NCI-H2029 (cell line): ENCODE data around the gene PDCD10.

Experiments used
- DNase-seq: peaks from one replicate; lab custom pipeline; 2025; lab: John Stamatoyannopoulos, UW

The PDCD10 gene

DNA sequence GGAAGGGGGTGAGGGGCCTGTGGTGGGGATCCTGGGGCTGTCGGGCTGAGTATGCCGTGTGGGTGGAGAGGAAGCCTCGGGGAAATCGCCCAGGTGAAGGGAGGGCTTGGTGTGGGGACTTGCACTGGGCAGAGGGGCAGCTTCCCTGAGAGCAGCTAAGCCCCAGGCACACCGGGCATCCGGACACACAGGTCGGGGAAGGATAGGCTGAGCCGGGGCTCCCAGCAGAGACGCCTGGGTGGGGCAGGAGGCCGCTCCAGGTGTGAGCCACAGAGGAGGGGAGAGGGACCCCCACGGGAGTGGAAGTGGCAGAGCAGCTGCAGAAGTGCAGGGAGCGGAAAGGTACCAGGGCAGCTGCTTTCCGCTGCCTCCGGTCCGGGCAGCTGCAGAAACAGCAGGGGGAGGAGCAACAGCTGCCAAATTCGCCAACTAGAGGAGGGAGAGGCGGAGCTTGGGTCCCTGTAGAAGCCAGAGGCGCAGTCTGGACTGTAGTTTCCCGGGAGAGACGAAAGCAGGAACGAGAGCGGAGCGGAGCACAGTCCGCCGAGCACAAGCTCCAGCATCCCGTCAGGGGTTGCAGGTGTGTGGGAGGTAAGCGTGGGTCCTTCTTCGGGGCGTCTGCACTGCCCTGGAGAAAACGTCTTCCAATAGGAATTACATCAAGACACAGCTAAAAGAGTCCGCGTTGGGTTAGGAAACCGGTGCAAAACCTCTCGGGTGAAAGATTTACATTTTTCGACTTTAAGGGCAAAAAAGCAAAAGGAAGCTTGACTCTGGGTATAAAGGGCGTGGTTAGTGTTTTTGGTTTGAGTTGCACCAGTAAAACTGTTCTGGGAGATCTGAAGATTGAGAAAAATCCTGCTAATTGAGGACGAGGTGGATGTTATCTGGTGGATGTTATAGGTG, 794 bp upstream of the PDCD10 start, which contains the start of gene SERPINI1:
SERPINI1 (plus strand) TSS at position 489 of the 906 bp plus-strand sequence. CDS start 53,408 bp downstream, outside the sequence.
- peak; percentile 93 for DNase-seq

DNA sequence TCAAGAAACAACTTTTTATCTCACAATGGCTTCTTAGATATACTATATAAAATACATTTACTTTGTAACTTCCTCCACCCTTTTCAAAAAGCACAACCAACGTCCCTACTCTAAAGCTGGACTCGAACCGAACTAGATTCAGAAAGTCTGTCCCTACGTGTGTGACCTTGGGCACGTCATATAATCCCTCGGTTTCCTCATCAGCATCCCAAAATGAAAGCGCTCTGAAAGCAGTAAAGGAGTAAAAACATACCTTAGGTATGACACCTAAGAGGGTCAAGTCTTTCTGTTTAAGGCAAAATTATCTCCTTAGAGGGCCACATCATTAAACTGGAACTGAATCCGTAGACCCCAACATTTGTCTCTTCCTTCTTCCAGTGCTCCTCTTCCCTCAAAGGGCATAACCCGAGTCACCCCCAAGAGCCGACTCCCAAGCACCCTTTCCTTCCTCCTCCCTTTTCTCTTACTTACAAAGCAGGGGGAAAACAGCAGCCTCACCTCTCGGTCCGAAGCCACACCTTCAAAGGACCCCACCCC, 663 bp downstream of the PDCD10 start:
- no peak for DNase-seq

DNA sequence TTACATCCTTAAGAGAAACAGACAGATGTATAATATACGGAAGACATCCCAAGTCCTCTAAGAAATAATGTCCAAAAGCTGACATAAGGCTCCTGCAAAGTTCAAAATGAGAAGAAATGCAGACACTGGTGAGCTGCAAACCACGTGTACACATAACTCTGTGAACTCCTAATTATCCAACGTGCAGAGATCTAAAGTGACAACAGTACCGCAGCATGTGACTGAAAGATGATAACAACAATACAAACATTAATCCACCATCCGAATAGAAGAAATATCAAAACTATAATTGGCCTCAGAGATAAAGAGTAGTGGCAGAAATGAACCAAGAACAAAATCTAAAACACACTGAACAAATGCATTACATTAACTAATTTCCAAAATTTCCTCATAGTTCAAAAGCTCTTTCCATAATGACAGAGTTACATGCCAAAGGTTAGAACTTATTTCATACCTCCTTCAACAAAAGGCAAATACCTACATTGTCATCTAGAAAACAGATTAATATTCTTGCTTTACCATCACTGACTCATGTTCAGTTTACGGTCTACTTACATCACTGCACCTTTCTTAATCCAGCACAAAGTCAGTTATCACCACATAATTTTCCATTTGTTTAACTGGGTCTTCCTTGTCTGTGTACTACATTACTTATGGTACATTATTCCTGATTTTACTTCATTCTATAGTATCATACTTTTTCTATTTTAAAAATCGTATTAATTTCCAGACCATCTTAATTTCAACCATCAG, 2.2 kb downstream of the PDCD10 start:
- DNase-seq = no peak

- DNase-seq = no peak
Measured at GRCh38 chr3:167731393-167731792, 3.3 kb downstream of the PDCD10 start.

DNA sequence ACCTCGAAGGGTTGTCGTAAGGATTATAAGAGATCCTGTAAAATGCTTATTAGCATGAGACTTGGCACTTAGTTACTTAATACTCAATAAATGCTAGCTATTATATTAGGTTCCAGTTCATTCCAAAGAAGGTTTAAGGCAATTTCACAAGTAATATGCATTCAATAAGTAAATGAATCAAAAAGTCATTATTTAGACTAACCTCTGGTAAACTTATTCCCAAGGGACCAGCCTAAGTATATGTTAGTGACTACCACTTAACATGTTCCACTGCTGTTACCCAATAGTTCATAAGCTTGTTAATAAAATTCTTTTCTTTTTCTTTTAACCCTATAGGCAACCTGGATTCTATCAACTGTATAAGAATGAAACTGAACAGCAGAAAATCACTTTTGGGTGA, 5.1 kb downstream of the PDCD10 start:
- no peak for DNase-seq

- DNase-seq = no peak
Measured at GRCh38 chr3:167728632-167729323, 5.9 kb downstream of the PDCD10 start.

- no peak for DNase-seq
Measured at GRCh38 chr3:167728176-167728575, 6.5 kb downstream of the PDCD10 start.

- no peak for DNase-seq
Measured at GRCh38 chr3:167723872-167724271, 10.8 kb downstream of the PDCD10 start.

DNA sequence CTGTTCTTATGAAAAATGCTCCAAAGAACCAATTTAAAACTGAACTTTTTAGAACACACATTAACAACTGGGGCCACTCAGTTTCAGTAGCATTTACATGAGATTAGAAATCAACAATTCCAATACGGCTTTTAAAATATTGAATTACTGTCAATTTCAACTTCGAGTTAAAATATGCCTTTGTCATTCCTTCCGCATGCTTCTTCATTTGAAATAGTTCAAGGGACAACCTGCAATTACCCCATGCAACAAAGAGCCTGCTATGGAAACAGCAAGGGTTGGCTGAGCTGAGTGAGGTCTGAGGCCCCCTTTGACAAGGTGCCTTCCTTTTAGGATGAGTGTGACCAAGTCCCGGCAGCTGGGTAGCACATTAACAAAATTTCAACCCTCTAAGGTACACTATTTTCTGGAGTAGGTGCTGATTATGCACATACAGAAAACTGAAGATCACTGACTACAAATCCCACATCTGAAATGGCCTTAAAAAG, 11.6 kb downstream of the PDCD10 start:
- no peak for DNase-seq

DNA sequence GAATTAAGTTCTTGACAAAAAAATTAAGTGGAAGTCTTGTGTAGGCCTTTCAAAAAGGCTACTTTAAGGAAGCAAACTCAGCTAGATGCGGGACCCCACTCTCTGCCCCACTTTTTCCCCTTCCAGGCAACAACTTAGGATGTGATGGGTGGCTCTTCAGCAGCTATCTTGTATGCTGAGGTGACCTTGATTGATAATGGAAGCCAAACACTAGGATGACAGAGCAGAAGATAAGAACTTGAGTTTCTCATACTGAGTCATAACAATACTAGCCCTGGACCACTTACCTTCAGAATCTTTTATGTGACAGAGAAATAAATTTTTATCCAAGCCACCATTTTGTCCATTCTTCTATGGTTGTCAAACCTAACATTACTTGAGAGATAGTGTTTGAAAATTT, 16.1 kb downstream of the PDCD10 start:
- DNase-seq = no peak

DNA sequence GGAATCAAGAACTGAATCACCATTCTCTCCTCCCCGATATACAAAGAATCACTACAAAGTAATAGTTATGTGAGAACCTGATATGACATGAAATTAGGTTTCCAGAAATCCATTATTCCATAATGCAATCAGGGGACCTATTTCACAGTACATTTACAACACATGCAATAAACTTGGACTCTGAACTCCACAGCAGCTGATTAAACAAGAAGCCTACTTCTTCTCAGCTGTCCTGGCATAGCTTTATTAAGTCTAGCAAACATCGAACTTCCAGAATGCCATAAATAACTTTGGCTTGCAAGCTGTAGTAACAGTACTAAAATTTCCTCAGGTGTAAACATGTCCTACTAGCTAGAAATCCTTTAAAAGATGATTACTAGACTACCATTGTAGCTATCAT, 17.8 kb downstream of the PDCD10 start:
- no peak for DNase-seq

GRCh38 chr3:167714871-167715270, 19.8 kb downstream of the PDCD10 start:
- DNase-seq = no peak

DNA sequence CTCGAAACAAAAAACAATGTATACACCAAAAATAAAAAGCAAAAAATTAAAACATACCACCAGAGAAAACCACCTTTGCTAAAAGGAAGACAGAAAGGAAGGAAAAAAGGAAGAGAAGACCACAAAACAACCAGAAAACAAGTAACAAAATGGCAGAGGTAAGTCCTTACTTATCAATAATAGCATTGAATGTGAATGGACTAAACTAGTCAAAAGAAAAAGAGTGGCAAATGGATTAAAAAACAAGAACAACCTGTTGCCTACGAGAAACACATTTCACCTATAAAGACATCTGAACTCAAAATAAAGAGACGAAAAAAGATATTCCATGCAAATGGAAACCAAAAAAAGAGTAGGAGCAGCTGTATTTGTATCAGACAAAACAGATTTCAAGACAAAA, 22.2 kb downstream of the PDCD10 start:
- no peak for DNase-seq

DNA sequence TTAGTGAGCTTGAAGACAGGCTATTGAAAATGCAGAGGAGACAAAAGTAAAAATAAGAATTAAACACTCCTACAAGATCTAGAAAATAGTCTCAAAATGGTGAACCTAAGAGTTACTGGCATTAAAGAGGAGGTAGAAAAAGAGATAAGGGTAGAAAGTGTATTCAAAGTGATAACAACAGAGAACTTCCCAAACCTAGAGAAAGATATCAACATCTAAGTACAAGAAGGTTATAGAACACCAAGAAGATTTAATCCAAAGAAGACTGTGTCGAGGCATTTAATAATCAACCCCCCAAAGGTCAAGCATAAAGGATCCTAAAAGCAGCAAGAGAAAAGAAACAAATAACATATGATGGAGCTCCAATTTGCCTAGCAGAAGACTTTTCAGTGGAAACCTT, 23.3 kb downstream of the PDCD10 start:
- no peak for DNase-seq

GRCh38 chr3:167710552-167710951, 24.1 kb downstream of the PDCD10 start:
- no peak for DNase-seq

GRCh38 chr3:167709690-167710089, 25.0 kb downstream of the PDCD10 start:
- DNase-seq = no peak

GRCh38 chr3:167705840-167706239, 28.9 kb downstream of the PDCD10 start:
- no peak for DNase-seq

- no peak for DNase-seq
Measured at GRCh38 chr3:167700926-167701325, 33.8 kb downstream of the PDCD10 start.

- no peak for DNase-seq
Measured at GRCh38 chr3:167700046-167700445, 34.6 kb downstream of the PDCD10 start.

GRCh38 chr3:167694121-167694520, 40.6 kb downstream of the PDCD10 start:
- no peak for DNase-seq

- DNase-seq = no peak
Measured at GRCh38 chr3:167691366-167691765, 43.3 kb downstream of the PDCD10 start.

DNA sequence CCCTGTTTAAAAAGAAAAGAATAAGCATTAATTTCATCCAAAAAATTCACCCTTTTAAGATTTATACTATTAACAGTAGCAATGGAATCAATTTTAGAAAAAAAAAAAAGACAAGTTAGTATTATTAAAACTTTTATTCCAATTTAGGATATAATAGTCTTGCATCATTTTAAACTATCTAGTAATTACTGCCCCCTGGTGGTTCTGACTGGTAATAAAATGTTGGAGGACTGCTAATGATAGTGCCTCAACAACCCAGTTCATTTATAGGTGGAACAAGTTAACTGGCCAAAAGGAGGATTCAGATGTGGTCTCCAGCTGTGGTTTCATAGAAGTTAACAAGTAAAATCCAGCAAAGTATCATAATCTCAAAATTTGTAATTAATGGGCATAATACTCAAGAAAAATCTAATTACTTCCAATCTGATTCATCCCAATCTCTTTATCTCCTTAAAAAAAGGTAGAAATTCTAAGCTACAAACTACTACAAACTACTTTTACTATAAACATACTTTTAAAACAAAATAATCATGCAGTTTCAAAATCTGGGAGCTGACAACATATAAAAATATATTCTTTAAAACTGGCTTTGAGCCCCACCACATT, 50.2 kb downstream of the PDCD10 start:
- DNase-seq = peak; percentile 20
